Measurements from ENCODE around the gene C10orf67.

Gene C10orf67

DNA sequence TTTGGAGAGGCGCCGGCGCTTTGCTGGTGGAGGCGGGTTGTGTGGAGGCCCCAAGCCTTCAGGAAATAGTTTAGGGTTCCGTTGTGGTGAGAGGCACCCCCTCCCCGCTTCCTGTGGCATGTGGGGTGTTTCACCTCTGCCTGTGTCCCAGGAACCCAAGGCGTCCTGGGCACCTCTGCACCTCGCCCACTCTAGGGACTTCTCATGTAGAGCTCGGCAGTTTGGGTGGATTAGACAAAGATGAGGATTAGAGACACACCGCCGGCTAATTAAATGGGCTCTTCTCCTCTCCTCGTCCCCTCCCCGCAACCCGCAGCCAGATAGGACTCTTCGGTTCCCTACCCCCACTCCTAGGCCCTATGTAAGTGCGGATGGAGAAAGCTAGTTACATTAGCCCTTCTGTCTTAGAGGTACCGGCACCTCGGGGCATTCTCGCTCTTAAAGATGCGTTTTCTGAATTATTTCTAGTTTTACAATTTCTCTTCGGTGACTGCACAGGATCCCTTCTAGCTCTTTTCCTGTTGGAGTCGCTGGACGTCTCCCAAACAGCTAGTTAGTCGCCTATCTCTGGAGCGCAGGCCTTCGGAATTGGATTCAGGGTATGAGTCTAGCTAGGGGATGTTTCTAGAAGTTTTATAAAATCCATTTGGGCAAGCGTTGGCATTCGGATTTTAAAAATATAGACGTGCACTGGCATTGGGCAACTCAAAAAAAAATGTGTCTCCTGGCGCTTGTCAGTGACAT is 144.7 kb downstream of the C10orf67 start:
- DNase-seq (ENCODE audit: low read depth in 2 of 3, low spot score in 1 of 3) = no peak

DNA sequence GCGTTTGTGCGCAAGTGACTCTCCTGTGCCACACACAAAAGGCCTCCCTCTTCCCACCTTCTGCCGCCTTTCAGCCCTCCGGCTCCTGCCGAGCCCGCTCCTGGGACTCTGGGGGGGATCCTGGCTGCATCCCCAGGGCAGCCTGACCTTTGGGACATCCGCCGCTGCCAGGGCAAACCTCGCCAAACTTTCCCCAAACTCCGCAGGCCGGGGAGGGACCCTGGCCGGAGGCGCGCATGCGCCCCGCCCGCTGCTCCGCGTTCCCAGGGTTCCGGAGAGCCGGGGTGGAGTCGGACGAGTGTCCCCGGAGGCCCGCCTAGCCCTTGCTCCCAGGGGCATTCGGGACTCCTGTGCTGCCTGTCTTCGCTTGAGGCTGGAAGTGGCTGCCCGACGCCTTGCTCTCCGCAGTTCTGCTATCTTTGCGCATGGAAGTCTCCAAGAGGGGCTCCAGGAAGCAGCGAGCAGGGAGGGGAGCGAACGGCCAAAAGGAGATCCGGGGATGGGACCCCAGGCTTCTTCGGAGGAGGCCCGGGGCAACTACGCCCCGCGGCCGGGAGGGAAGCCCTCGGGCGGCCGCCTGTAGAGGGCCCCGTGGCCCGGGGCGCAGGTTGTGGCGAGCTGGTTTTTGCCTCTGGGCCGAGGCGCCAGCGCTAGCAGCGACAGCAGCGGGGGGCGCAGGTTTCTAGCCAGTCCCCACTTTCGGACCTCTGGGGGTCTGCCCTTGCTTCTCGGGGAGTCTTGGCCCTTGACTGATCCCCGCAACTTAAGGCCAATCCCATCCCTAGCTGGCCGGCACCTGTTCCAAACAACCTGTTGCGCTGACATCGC is 145.4 kb downstream of the C10orf67 start:
- DNase-seq (ENCODE audit: low read depth in 2 of 3, low spot score in 1 of 3) = no peak

DNA sequence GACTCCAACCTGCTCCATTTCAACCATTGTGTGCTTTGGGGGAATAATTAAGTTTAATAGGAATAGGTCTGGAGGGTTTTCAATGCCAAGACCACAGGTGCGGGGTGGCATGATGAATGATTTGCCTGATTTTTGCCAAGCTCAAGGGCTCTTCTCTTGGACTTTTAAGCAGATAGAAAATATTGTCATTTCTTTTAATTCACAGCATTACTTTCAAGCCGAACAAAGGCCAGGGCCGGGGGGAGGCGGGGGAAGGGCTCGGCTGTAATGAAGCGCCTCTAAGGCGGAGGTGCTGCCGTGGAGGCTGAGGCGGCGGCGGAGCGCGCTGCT is 146.0 kb downstream of the C10orf67 start:
- DNase-seq (ENCODE audit: low read depth in 2 of 3, low spot score in 1 of 3) = no peak

DNA sequence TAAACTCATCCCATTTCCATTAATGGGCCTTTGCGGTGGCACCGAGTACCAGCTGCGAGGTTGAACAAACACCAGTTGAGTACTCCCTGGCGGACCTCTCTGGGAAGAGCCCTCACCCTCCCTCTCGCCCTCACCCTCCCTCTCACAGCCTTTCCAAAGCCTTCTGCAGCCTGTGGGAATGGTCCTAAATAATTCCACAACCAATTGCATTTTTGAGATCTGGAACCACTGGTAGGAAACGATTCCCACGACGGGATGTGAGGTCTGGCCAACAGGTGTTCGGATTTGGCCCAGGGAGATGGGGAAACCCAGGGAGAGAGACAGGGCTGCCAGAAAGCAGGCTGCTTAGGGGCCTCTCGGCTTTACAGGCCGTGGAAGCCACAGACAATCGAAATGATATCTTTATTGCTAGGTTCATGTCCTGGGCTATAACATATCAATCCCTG is 147.2 kb downstream of the C10orf67 start:
- DNase-seq (ENCODE audit: low read depth in 2 of 3, low spot score in 1 of 3) = no peak

DNA sequence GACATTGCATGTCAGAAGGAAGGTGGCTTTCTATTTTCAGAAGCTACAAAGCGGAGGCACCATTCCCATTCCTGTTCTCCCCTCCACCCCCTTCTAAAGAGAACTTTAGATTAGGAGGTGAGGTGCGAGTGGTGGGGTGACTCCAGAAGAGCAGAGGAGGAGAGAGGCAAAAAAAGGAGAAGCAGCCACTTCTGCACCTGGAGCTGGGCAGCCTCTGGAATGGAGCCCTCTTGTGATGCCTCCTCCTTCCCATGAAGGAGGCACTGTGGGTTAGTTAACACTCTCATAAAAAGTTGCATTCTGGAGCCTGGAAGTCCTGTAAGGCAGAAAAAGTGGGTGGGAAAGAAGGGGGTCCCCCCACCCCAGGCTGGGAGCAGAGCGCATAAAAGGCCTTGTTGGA is 147.7 kb downstream of the C10orf67 start:
- DNase-seq (ENCODE audit: low read depth in 2 of 3, low spot score in 1 of 3) = no peak

DNA sequence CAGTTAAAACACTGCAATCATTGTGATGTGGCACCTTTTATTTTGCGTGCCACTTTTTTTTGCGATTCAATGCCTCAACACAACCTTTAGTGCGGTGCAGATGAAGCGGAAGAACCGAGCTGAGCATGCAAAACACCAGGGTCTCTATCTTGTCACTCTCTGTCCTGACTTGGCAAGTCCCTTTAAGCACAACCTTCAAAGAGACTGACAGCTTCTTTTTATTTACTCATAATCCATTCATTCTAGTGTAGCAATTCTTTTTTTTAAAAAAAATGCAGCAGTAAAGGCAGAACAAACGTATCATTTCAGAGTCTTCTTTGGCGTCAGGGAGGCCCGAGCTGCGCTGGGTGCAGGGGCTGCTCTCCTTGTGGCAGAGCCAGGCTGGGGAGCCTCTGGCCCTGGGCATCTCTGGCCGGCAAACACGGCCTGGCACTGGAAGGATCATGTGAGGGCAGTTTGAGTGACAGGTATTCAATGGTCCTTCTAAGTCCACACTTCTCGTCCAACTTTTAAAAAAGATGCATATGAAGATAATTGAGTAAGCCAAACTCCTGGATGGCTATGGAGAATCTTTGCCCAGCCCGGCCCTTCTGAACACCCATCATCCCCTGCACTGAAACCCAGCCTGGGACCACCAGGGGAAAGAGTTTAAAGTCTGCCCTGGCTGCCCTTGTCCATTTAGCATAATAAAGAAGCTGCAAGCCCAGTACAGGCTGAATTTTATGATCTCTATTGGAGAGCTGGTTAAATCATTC is 148.6 kb downstream of the C10orf67 start:
- no peak for DNase-seq (ENCODE audit: low read depth in 2 of 3, low spot score in 1 of 3)

DNA sequence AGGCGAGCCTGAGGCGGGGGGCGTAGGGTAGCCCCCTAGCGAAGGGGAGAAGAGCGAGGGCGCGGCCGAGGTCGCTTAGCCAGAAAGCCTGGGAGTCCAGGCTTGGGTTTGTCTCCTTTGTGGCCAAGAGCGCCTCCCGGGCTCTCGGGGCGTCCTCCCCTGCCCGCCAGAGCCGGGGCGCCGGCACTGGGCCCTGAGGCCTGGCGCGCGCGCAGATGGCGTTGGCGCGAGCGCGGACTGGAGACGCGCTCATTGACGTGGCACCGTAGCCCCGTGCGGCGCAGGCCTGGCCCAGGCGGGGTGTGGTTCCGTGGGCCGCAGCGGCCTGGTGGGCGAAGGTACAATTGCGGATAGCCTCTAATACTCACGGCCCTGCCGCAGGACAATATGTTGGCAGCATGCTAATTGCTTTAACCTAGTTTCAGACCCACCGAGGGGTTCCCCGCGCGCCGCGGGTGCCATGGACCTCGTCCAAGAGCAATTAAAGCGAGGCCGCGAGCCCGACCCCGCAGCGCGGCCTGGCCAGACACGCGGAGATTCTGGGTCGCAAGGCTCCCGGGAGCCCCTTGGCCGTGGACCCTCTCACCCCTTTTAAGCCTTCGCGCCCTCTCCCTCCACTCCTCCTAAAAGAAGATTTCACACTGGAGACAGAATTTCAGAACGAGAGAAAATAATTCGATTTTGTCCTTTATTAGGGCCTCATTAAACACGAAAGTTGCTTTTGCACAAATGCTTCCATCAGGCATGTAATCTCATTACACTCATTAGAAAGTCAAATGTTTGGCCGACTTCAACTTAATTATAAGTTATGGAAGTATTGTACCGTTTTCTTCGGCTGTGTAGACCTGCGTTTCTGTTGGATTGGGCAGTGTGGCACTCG is 149.4 kb downstream of the C10orf67 start:
- no peak for DNase-seq (ENCODE audit: low read depth in 2 of 3, low spot score in 1 of 3)

DNA sequence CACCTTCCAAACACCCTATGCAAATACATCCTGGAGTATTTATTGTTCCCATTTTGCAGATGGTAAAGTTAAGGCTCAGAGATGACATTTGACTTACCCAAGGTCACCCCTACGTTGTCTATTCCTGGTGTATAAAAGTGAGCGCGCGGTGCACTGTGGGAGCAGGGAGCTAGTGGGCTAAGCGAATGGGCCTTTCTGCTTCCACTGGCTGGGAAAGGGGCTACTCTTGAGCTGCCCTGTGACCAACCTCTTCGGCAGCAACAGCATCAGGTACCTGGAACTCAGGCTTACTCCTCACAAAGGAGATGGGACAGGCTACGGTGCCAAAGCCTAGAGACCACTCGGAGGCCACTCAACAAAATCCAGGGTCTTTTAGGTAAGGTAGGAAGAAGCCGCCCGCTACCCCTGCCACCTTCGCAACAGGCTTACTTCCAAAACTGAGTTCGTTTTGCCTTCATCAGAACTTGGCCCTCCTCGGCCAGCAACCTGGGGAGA is 150.1 kb downstream of the C10orf67 start:
- DNase-seq (ENCODE audit: low read depth in 2 of 3, low spot score in 1 of 3) = no peak

DNA sequence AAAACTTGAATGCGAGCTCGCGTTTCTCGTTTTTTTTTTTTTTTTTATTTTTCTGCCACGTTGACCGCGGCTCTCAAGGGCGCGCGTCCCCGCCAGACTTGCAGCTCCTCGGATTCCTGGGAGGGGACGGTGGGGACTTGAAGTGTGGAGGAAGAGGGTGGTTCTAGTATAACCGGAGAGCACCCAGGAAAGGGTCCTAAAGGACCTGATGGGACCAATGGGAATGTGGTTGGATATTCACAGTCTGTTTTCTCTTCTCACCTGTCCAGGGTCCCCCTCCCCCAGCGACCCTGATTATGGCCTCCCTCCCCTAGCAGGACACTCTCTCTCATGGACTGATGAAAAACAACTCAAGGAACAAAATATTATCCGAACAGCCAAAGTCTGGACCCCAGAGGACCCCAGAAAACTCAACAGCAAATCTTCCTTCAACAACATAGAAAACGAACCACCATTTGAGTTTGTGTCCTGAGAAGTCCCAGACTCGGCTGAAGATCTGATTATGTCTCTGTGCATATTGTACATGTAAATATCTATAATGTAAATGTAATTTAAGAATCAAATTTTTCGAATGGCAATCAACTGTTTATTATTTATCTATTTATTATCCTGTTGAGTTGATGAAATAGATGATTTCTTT is 151.0 kb downstream of the C10orf67 start:
- DNase-seq (ENCODE audit: low read depth in 2 of 3, low spot score in 1 of 3) = no peak

DNA sequence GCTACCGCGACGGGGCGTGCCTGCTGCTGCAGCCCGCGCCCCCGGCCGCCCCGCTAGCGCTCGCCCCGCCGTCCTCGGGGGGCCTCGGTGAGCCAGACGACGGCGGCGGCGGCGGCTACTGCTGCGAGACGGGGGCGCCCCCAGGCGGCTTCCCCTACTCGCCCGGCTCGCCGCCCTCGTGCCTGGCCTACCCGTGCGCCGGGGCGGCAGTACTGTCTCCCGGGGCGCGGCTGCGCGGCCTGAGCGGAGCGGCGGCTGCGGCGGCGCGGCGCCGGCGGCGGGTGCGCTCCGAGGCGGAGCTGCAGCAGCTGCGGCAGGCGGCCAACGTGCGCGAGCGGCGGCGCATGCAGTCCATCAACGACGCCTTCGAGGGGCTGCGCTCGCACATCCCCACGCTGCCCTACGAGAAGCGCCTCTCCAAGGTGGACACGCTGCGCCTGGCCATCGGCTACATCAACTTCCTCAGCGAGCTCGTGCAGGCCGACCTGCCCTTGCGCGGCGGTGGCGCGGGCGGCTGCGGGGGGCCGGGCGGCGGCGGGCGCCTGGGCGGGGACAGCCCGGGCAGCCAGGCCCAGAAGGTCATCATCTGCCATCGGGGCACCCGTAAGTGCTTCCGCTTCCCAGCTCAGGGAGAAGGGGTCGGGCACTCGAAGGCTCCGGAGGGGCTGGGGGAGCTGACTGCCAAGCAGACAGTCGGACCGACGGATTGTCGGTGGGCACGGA is 151.7 kb downstream of the C10orf67 start:
- DNase-seq (ENCODE audit: low read depth in 2 of 3, low spot score in 1 of 3) = no peak

DNA sequence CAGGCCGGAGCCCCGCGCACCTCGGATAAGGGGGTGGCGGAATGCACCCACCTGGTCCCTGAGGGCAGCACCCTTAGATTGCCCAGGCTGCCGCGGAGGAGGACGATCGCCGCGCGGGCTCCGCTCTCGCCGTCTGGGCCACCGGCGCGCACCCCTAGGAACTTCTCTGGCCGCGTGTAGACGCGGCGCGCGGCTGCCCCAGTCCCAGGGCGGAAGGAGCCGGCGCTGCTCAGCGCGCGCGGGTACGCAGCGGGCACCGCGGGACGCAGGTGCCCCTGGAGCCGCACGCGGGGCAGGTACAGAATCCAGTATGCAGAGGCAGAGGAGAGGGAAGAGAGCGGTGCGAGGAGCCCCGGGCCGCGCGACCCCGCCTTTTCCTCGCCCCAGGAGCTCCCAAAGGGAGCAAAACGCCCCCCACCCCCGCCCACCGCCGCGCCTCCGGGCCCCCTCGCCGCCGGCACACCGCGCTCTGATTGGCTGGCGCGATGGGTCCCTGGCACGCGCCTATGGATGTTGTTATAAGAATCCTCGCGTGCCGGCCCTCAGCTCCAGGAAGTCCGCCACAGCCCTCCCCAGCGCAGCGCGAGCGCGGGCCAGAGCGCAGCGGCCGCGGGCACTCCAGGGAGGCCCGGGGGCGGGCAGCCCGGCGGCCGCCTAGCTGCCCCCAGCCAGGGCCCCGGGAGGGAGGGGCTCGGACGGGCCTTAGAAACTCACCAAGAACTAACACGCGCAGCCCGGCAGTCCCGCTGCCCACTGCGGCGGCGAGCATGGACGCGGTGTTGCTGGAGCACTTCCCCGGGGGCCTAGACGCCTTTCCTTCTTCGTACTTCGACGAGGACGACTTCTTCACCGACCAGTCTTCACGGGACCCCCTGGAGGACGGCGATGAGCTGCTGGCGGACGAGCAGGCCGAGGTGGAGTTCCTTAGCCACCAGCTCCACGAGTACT is 152.6 kb downstream of the C10orf67 start, which contains the start of gene PTF1A:
TSS of gene PTF1A (plus strand) at position 549 of the 948 bp plus-strand sequence. CDS start at position 768, 219 bp downstream.
- no peak for DNase-seq (ENCODE audit: low read depth in 2 of 3, low spot score in 1 of 3)

DNA sequence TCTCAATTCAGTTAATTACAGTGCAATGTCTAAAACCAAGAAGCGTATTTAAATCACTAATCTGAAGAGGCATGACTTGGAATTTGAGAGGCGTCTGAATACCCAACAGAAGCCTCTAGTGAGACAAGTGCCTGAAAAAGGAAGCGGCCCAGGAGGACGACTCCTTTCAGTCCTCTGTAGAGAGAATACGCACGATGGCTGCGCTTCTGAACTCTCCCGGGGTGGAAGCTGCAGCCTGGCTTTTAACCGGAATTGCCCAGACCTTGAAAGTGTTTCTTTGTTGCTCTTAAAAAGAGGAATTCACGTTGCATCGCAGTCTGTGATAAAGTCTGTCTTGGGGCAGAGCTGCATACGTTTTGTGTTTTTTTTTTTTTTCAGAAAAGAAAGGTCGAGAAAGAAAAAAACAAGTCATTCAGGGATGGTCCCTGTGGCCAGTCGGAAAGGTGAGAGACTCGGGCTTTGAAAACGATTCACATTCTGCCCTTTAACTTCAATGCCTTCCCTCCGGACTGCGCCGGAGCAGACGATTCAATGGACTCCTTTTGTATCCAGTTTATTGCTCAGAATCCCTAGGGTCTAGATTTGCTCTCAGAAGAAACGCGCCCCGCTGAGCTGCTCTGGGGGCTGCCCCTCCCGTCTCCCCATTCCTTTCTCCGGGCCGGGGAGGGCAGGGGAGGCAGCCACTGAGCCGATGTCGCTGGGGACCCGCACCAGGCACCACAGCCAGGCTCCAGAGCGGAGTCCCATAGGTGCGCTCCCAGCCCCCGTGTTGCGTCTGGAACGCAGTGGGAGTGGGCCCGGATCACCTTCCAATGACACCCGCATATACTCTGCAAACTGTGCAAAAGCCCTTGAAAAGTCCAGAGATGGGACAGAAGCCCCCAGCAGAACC is 153.5 kb downstream of the C10orf67 start:
- no peak for DNase-seq (ENCODE audit: low read depth in 2 of 3, low spot score in 1 of 3)

DNA sequence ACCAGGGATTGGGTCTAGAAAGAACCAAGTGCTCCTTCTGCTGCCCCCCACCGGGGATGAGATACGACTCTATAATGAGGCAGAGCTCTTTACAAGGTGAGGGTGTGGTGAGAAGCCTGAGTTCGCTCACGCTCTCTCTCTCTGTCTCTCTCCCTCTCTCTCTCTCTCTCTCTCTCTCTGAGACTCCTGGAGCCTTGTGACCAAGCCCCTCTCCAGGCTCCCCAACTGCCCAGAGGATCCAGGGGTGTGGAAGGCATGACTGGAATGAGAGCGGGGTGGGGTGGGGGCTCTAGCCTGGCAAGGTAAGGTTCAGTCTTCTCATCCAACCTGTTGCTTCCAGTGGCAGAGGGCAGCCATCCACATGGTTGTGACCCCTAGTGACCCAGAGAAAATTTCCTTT is 155.6 kb downstream of the C10orf67 start:
- DNase-seq (ENCODE audit: low read depth in 2 of 3, low spot score in 1 of 3) = no peak

DNA sequence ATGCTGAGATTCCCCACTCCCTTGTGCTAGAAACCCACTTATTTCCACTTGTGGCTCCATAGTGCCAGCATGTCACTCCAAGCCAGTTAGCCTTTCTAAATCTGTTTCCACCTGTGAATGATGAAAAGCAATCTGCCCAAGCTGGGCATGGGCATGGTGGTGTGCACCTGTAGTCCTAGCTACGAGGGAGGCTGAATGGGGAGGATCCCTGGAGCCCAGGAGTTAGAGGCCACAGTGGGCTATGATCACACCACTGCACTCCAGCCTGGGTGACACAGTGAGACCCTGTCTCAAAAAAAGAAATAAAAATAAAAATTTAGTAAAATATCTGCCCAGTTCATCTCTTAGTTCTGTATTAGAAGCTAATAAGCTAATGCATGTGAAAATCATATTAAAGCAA is 157.4 kb downstream of the C10orf67 start:
- no peak for DNase-seq (ENCODE audit: low read depth in 2 of 3, low spot score in 1 of 3)

DNA sequence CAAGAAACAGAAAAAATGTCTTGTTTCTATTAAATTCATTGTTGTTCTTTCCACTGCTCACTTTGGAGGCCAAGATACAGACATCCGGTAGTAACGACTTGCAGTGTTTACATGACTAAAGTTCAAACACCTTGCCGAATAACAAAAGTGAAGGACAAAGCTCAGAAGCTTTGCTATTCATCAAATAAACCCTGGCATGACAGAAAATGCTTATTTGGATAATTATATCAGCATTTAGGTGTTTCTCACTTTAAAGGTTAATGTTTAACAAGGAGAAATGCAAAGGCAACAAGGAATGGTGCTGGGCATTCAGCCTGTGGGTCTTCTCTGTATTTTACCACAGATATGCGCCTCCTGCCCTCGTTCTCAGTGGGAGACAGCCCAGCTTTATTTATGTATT is 157.9 kb downstream of the C10orf67 start:
- no peak for DNase-seq (ENCODE audit: low read depth in 2 of 3, low spot score in 1 of 3)

DNA sequence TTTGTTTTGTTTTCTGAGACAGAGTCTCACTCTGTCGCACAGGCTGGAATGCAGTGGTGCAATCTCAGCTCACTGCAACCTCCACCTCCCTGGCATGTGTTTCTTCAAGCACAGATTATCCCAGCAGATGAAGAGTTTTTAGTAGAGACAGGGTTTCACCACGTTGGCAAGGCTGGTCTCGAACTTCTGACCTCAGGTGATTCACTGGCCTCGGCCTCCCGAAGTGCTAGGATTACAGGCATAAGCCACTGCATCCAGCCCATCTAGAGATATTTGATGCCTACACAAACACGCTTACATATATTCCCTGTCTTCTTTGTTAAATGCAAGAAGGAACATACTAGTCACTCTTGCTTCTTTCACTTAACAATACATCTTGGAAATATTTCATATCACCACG is 158.4 kb downstream of the C10orf67 start:
- no peak for DNase-seq (ENCODE audit: low read depth in 2 of 3, low spot score in 1 of 3)

DNA sequence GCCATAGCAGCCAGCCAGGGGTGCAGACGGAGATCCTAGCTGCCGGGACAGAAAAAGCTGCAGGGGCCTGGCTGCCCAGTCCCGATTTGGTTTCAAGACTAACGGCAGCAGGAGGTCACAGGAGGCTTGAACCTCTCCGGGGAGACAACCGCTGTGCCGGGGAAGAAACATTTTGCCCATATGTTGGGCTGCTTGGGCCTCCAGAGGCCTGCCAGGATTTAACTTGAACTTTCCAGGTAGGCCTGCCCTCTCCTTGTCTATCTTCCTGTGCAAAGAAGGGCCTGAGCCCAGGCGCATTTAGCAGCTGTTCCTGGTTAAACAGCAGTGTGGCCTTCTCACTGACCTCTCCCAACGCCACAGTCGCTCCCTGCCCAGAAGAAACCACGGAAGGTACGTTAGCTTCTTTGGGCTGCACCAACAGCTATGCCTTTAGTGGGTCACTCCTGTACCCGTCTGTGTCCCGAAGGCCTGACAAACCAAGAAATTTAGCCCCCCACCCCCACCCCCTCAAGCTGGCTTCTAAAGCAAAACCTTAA is 169.6 kb downstream of the C10orf67 start:
- DNase-seq (ENCODE audit: low read depth in 2 of 3, low spot score in 1 of 3) = no peak

All from stimulated activated CD4-positive, alpha-beta T cell treated with anti-CD3 and anti-CD28 coated beads, Interleukin-12 subunit alpha, Interleukin-12 subunit beta, amount 100 ng/mL, for 48 hours (primary cell).